ENCODE data around the gene INPP5D. TPM values are rescaled to one million over a fixed set of nuclear protein-coding genes. Genes with fewer than 3 reads are reported as not detected.

INPP5D gene
- total RNA-seq, 1 donor from 2014 or later, result 275 TPM

DNA sequence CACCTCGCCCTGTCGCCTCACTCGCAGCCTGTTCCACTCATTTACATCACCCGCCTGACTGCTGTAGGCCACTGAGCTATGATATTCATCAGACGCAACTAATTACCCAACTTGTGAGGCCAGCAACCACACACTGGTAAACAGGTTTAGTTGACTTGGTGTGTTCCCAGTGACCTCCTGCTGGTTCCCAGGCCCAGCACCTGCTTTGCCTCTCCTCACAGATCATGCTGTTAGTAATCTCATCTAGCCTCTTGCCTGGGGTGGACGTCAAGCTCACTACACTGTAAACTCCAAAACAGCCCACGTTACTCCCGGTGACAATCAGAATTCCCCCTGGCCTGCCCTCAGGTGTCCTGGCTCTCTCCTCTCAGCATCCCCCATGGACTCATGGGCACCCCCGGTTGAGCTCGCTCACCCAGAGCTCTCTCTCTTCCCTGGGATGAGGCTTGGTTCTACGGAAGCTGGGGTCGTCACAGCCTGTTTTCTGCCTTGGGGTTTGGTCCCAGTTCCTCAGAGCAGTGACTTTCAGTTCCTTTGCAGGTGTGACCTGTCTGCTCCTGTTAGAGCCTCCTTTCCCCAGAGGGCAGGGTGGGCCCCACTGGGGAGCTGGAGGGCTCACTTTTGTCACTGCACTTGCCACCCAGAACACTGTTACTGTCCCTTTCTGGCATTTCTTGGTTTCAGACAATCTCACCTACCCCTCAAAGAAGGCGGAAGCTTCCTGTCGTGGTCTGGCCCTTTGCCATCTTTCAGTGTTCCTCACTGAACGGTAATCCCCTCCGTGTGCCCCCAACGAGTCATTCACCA is 40.3 kb downstream of the INPP5D start:
- Mint-ChIP-seq H3K4me3 (peak overlapping the region; percentile 79), H3K36me3 (ENCODE audit: low read depth) (peaks cover 48% of the 10 kb centered on the region), H3K4me1 (peaks cover 90% of the 10 kb centered on the region), H3K27ac (peak overlapping the region; percentile 98), H3K27me3 (no peaks in the 10 kb centered on the region), H3K9me3 (no peaks in the 10 kb centered on the region)
- POLR2A ChIA-PET, result interaction anchor here (0.6 to 14.5 kb wide), 22 partner anchors 8 to 253 kb away, joined by 3 to 319 read pairs (median 7); partner anchors contain the start of gene INPP5D
- DNase-seq (peak; percentile 76), ATAC-seq (ENCODE audit: low read depth) (peak; percentile 85)
- CTCF ChIA-PET, result interaction anchor here (0.7 to 3.2 kb wide), 9 partner anchors 8 to 47 kb away, joined by 3 to 32 read pairs (median 7); partner anchors contain the start of gene INPP5D
- intact Hi-C loops (cut with micrococcal nuclease), result loop anchor here (1.0 to 2.0 kb wide), 8 partner anchors 8 to 230 kb away; no protein-coding TSS in a partner anchor
- TF ChIP-seq CTCF (IDR thresholded peaks at IDR 0.05), result no peak

GRCh38 chr2:233101141-233101540 is 41.0 kb downstream of the INPP5D start:
- DNase-seq (no peak), ATAC-seq (ENCODE audit: low read depth) (no peak)
- POLR2A ChIA-PET, result interaction anchor here (0.6 to 14.5 kb wide), 22 partner anchors 8 to 465 kb away, joined by 3 to 319 read pairs (median 7); partner anchors contain the start of gene INPP5D
- intact Hi-C loops (cut with micrococcal nuclease), result loop anchor here (2.0 kb wide), 1 partner anchor 230 kb away; no protein-coding TSS in a partner anchor
- H3K27ac Mint-ChIP-seq, result peak overlapping the region; percentile 98
- H3K36me3 Mint-ChIP-seq (ENCODE audit: low read depth), result peaks cover 52% of the 10 kb centered on the region
- no peak for TF ChIP-seq CTCF (IDR thresholded peaks at IDR 0.05)
- no peaks in the 10 kb centered on the region for H3K27me3 Mint-ChIP-seq
- H3K9me3 Mint-ChIP-seq, result no peaks in the 10 kb centered on the region
- H3K4me1 Mint-ChIP-seq, result peaks cover 94% of the 10 kb centered on the region
- peak overlapping the region; percentile 79 for H3K4me3 Mint-ChIP-seq
- CTCF ChIA-PET, result interaction anchor here (0.7 to 3.2 kb wide), 8 partner anchors 9 to 47 kb away, joined by 3 to 32 read pairs (median 8); partner anchors contain the start of gene INPP5D

GRCh38 chr2:233101816-233102215 is 41.7 kb downstream of the INPP5D start:
- intact Hi-C loops (cut with micrococcal nuclease), result loop anchor here (2.0 kb wide), 1 partner anchor 229 kb away; no protein-coding TSS in a partner anchor
- Mint-ChIP-seq H3K36me3 (ENCODE audit: low read depth) (peaks cover 55% of the 10 kb centered on the region), H3K4me3 (peak overlapping the region; percentile 44), H3K4me1 (peaks cover 94% of the 10 kb centered on the region), H3K27ac (peak overlapping the region; percentile 82), H3K9me3 (no peaks in the 10 kb centered on the region), H3K27me3 (no peaks in the 10 kb centered on the region)
- DNase-seq (no peak), ATAC-seq (ENCODE audit: low read depth) (no peak)
- ChIA-PET POLR2A (interaction anchor here (0.6 to 14.5 kb wide), 8 partner anchors 10 to 464 kb away, joined by 3 to 319 read pairs (median 28); partner anchors contain the start of gene INPP5D), CTCF (interaction anchor here (0.9 to 2.4 kb wide), 6 partner anchors 19 to 41 kb away, joined by 3 to 22 read pairs (median 4); partner anchors contain the start of gene INPP5D)
- no peak for TF ChIP-seq CTCF (IDR thresholded peaks at IDR 0.05)

DNA sequence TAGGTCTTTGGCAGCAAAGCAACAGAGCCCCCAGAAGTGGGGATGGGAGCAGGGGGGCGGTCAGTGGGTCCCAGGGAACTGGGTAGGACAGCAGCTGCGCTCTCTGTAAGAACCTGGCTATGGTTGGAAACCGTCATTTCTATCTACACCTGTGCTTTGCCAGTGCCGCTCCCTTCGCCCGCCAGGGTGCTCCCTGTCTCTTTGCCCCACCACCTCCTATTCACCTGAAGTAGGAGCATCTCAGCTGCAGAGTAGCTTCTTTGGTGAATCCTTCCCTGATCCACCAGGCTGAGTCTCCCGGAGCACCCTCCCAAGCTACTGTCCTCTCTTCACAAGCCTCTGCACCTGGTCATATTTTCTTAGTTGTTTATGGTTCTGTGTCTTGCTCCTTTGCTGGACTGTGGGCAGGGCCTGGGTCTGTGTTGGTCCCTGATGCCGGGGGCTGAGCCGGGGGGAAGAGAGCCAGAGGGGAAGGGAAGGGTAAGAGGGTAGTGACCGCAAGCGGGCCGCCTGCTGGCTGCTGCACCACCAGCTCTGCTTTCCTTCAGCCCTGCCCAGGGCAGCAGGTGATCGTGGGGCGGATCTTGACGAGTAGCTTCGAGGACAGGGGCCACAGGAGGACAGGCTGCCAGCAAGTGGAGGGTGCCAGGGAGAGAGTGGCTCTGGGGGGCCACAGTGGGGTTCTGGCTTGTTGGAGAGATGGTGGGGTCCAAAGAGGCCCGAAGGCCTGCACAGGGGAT is 45.2 kb downstream of the INPP5D start:
- ATAC-seq (ENCODE audit: low read depth), result no peak
- Mint-ChIP-seq H3K27me3 (no peaks in the 10 kb centered on the region), H3K4me1 (peaks cover 90% of the 10 kb centered on the region), H3K36me3 (ENCODE audit: low read depth) (peaks cover 52% of the 10 kb centered on the region), H3K9me3 (no peaks in the 10 kb centered on the region), H3K4me3 (no peak overlapping the region), H3K27ac (peak overlapping the region; percentile 79)
- POLR2A ChIA-PET, result interaction anchor here (1.6 to 14.5 kb wide), 4 partner anchors 19 to 43 kb away, joined by 5 to 319 read pairs (median 157); partner anchors contain the start of gene INPP5D
- DNase-seq, result no peak
- intact Hi-C loops (cut with micrococcal nuclease), result no loop called here
- TF ChIP-seq CTCF (IDR thresholded peaks at IDR 0.05), result no peak
- CTCF ChIA-PET, result interaction anchor here (1.7 kb wide), 1 partner anchor 51 kb away, joined by 4 read pairs; no protein-coding TSS in a partner anchor
